ENCODE data around the gene ENPEP.
A peak's percentile ranks its signal among the peaks of the same experiment; 100 is the strongest.
"Not testable (repeated sequence)": the region's sequence is repeated elsewhere in the genome, so short reads cannot be mapped to it uniquely, and the experiment has no call there.

Gene ENPEP

DNA sequence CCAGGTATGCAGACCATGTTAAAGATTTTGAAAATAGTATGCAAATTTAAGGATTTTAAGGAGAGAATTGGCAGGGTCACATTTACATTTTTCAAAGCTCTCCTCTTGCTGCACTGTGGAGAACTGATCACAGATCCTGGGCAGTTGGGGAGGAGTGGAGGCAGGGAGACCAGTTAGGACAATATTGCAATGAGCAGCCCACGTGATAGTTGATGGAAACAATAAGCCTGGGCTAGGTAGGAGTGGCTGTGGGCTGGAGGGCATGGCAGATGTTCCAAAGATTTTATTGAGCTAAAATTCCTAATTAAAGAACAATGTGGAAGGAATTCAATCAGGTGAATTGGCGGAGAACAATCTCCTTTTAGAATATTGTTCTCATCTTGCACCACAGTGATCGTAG is 50.6 kb downstream of the ENPEP start:
- DNase-seq = no peak

DNA sequence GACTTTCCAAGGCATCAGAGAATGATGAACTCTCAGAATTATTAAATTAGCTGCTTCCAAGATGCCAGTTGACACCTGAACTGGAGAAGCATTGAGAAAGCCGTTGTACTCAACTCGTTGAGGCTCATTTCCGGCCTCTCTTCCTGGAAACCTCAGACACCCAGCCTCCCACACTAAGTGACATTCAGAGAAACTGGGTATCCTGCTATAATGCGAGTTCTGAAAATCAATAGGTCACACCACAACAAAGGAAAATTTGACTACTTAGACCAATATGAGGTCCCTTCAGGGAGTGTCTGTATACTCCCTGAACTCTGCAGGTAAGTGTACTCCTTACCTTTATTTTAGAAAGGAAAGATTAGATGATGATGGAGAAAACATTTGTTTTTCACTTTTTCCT is 51.2 kb downstream of the ENPEP start:
- peak; percentile 64 for DNase-seq

DNA sequence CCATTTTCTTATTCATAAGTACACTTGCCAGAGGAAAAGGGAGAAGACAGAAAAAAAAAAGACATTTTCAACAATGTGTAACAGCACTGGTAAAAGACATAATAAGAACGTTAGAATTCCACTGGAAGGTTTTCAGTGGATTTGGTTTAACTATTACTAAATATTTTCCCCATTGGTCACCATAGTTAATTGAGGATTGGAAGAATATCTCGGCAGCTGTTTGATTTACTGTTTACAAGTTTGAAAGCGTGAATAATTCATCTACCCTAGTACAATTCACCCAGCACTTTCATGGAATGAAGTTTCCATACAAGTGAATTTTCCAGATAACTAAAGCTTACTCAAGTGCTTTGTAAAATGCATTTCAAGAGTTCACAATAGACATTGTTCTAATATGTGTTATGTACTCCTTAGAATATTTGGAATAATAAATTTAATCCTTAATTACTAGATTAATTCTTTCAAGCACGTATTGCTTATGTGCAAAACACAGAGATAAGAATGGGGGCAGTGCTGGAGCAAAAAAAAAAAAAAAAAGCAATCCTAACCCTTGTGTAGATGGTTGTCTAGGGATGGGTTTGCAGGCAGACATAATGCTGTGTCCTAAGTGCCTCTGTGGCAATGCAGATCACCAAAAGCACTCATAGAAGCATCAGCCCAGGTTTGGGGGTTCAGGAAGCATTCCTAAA is 57.1 kb downstream of the ENPEP start:
- DNase-seq = no peak

DNA sequence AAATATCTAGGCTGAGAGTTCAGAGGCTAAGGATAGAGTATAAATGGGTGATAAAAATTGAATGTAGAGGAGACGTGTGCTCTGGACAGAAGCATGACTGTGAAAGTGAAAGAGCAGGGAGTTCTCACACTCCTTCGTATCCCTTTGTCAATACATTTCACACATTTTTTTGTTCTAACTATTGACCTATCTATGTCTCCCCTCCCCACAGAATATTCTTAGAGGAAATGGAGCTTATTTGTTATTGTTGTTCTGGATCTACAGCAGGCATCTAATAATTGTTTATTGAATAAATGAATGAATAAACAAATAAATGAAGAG is 57.6 kb downstream of the ENPEP start:
- no peak for DNase-seq

DNA sequence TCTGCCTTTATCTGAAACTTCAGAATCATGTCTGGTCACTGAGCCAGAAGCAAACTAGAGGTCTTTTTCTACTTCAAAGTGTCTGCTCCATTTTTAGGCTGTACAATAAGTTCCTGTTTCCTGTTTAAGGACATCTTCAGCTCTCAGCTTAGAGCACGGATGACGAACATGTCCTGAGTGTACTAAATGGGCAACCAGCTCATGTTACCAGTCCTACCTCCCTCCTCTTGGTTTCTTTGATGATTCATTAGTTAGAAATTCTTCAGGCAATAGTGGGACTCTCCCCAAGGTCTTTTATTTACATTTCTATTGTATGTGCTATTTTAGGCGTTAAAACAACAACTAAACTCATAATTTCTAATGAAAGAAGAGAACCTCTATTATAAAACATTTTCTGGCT is 58.0 kb downstream of the ENPEP start:
- DNase-seq = no peak

DNA sequence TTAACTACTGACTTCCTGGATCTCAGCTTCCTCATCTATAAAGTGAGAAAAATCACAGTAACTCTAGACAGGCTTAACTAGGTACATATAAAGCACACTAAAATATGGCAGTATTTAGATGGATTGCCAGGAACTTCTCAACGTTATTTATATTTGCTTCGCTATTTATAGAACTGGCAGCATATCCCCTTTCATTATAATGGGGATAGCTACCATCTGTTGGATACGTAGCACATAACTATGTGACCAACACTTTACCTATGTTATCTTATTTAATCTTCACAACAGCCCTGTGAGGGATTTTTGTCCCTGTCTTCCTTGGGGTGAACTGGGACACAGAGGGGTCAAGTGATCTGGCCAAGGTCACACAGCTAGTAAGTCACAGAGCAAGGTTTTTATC is 64.6 kb downstream of the ENPEP start:
- no peak for DNase-seq

DNA sequence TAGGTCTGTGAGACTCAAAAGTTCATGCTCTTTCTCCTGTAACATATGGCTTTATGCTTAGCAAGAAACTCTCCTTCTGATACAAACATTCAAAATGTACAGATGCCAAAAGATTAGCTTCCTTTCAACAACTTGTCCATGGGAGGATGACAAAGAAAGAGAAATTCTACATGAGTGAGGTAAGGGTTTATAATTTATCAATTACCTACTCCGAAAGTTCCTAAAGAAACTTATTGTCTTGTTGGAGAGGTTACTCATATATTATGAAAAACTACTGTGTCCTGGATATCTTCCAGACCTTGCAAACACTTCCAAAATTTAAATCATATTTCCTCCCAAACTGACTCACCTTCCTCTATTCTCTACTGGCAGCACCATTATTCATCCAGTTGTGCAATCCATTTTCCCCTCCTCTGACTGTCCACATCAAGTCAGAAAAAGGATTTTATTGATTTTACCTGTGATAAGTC is 65.1 kb downstream of the ENPEP start:
- DNase-seq = no peak

DNA sequence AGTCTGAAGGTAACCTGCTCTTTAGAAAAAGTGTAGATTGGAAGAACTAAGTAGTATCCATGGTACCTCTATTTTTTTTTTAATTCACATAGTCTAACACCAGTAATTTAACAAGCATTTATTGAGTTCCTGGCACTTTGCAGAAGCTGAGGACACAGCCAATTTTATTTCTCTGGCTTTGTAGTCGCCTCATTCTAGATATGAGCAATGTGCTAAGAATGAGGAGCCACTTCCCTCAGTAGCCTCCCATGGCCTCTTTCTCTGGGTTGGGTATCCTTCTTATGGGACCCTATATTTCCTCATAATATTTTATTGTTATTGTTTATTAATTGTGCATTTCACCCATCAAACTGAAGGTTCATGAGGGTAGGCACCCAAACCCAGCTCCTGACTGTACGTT is 67.6 kb downstream of the ENPEP start:
- DNase-seq = no peak

DNA sequence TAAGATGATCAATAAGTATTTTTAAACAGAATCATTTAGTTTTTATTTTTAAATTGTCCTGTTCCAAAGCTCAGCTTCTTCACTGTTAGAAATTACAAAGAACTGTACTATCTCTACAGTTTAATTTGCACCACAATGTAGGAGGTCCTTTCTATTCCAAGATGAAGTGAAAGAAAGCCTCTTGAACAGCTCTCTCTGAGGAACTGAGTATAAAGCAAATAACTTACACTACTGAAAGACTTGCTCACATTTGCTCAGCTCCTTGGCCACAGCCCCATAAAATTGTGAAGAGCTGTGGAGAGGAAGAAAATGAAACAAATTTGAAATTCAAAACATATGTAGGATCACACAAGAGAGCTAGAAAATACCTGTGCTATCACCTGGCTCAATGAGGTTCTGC is 68.6 kb downstream of the ENPEP start:
- DNase-seq = no peak

DNA sequence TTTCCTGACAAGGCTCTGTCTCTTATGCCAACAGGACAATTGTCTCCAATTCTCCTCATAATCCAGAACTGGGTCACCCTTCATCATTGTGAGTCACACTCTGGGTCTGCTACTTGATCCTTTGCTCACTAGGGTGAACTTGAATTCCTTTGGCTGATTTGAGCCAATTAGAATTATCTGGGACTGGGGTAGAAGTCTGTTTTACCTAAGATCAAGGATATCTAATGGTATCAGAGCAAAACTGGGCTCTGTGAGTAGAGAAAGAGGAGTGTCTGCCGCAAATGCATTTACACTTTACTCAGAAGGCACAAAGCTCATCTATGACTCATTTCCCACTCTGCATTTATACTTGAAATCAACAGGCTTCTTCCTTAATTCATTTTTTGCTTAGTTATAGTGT is 74.3 kb downstream of the ENPEP start:
- no peak for DNase-seq

DNA sequence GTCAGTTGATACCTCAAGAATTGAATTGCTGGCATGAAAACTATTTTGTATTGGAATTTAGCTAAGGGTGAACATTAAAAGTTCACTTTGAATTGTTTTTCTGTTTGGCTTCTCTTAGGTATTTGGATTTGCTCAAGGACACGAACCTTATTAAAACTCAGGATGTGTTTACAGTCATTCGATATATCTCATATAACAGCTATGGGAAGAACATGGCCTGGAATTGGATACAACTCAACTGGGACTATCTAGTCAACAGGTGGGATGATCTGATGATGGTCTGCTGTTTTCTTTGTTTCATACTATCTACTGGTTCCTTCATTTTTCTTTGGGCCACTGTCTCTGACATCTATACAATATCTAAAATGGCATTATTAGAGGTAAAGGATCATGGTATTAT is 77.2 kb downstream of the ENPEP start:
- DNase-seq = no peak

DNA sequence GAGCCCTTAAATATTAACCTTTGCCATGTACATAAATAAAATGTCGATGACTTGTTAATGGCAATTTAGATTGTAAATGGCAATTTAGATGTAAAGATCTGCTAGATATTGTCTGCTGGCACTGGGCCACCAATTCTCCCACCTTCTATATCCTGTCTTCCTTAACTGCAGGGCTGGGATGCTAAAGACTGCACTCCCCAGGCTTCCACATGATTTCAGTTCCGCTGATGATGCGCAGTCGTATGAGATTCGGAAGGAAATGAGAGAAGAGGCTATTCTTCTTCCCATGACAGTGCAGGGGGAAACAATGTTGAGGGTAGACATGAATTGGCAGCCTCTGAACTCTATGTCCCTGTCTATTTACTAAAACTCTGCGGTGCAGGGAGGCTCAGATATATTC is 91.3 kb downstream of the ENPEP start:
- DNase-seq = no peak

DNA sequence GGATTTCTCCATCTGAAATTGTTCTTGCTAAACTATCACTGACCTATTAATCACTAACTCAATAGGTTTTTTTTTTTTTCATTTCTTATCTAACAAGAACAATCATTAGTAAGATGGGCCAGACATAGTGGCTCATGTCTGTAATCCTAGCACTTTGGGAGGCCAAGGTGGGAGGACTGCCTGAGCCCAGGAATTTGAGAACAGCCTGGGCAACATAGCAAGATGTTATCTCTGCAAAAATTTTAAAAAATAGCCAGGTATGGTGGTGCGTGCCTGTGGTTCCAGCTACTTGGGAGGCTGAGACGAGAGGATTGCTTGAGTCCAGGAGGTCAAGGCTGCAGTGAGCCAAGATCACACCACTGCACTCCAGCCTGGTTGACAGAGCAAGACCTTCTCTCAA is 100.7 kb downstream of the ENPEP start:
- DNase-seq = not testable (repeated sequence)

DNA sequence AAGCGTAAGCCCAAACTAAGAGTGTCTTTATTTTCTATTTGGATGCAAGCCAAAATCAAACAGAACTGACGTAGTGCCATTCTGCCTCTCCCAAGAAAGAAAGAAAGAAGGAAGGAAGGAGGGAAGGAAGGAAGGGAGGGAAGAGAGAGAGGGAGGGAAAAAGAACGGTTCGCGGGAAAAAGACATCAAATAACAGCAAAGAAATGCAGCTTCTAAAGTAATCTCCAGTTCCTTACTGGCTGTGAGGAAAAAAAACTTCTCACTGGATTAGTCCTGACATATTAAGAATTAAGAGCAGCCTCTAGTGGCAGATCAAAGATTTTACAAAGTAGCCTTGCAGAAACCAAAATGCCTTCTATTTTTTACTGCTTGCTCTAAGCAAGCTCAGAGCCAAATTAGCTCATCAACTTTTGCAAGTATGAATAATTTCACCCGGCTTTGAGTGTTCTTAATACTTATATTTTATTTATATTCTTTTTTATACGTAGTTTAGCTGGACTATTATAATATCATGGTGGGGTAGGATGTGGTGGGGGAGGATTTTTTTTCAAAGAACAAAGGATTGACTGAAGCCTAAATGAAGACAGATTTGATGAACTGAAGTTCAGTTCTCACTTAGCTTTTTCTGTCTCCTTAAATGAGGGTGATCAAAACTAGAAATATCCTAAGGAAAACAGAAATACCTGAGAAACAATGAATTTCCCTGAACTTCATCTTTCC is 110.3 kb downstream of the ENPEP start:
- DNase-seq = no peak

DNA sequence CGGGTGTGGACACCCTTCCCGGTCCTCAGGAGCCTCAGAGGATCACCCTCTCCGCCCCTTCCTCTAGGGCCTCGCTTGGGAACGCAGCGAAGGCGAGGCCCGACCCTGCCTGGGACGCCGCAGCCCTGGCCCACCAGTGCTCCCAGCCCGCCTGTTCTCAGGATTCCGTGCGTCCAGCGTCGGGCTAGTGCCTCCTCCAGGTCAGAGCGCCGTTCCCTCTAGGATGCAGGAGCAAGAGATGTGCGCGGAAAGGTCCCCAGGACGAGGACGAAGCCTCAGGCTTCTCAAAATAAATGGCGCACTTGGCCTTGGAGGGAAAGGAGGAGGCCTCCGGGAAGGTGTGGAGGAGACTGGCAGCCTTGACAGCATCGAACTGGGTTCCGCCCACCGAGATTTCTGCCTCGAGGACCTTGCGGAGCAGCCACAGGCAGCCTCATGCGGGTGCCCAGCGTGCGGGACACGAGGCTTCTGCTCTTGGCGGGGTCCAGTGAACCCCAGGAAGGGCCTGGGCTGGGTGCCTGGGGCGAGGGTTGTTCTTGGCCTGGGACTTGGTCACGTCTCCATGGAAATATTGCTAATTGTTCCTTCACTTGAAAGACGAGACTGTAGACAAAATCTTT is 111.8 kb downstream of the ENPEP start:
- no peak for DNase-seq

DNA sequence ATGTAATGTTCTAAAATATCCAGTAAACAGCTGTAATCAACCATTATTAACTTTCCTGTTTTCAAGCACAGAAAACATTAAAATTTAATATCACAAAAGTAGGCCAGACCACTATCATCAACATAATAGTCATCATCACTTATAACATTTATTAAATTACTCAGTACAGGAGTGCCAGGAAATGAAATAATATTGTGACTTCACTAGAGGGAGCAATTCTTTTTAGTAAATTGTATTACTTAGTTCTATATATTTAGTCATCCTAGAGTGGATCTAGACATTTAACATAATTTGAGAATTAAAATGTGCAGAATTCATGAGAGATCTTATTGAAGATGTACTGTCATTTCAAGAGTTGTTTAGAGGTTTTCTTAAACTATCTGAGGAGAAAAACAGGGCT is 113.3 kb downstream of the ENPEP start:
- no peak for DNase-seq

DNA sequence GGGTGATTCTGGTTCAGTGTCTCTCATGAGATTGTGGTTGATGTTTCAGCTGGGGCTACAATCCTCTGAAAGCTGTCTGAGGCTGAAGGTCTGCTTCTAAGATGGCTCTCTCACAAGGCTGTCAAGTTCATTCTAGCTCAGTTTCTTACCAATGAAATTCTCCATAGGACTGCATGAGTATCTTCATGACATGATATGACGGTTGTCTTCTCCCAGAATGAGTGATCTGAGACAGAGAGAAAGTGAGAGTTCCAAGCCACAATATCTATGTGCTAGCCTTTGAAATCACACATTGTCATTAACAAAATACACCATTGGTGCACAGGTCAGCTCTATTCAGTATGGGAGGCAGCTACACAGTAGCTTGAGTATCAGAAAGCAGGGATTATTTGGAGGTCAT is 119.6 kb downstream of the ENPEP start:
- DNase-seq = no peak

DNA sequence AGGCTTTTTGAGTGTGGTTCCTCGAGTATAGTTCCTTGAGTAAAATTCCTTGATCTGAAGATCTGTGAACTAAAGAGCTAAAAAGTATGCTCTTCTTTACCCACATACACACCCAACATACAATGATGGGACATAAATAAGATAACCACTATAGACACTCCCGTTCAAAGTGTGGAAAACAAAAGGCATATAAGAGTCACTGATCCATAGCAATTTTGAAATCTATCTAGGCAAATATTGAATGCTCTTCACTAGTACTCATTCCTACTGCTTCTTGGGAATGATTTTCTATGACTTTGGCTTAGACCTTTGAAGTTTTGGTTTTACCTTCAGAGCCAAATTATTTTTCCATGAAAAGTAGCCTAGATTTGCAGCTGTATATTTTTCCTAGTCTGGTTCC is 120.5 kb downstream of the ENPEP start:
- no peak for DNase-seq

DNA sequence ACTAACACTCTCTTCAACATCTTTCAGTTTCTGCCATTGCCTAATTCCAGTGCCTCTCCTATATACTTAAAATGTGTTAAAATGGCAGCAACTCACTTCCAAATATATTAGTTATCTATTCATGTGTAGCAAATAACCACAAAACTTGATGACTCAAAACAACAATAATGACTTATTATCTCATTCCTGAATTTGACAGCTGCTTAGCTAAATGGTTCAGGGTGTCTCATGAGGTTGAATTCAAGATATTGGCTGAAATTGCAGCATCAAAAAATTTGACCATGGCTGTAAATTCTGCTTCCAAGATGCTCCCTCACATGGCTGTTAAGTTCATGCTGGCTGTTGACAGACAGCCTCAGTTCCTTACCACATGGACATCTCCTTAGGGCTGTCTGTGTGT is 121.6 kb downstream of the ENPEP start:
- no peak for DNase-seq

DNA sequence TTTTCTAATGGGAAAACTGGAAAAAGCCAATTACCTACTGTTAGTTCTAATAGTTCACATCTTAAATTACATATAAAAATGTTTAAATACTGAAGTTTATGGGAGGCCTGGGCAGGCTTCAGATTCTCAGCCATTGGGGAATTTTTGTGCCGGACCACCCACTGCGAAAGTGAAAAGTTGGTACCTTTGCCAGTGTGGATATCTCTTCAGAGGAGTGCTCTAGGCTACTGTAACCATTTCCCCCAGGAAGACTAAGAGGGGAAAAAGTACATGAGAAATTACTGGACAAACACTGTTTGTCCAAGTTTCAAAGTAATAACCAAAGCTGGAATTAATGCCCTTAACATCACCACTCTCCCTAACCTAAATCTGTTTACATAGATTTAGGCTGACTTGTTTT is 126.1 kb downstream of the ENPEP start:
- DNase-seq = no peak

DNA sequence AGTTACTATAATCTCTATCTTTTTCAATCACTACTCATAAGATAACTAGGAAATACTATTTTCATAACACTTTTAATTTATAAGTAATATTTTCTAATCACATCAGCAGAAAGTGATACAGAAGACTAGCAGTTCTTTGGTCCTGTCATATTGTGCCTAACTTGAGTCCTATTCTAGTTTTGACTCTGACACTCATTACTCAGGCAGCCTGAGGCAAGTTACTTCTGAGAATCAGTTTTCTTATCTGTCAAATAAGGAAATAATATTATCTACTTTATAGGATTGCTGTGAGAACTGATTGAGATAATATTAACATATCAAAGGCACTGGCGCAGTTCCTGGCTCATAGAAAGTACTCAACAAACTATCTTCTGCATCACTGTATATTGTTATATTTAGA is 129.1 kb downstream of the ENPEP start:
- DNase-seq = no peak

DNA sequence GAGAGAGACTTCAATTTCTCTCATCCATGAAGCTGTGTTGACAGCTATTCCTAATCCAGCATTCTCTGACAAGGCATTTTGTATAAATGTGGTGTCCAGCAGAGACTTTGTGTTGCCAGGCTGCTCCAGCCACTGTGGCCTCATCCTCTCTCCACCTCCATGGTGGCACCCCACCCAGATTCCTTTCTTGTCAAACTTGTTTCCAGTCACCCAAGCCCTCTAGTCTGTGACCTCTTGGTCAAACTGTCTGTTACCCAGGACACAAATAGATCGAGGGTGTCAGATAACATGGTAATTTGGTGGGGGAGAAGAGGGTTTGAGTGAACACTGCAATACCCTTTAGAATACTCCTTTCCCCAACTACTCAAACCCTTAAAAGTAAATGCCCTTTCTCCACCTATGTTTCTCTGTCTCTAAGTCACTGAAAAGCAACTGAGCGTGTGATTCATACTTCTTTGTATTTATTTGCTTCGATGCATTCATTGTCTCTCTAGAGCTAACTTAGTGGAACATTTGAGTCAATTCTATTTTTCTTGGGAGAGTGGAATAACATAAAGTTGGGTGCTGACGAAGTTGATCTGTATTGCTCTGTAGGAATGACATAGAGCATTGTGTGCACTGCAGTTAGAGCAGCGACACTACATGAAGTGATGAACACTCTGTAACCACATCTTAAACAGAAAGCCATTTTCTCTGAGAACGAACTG is 133.2 kb downstream of the ENPEP start:
- no peak for DNase-seq

DNA sequence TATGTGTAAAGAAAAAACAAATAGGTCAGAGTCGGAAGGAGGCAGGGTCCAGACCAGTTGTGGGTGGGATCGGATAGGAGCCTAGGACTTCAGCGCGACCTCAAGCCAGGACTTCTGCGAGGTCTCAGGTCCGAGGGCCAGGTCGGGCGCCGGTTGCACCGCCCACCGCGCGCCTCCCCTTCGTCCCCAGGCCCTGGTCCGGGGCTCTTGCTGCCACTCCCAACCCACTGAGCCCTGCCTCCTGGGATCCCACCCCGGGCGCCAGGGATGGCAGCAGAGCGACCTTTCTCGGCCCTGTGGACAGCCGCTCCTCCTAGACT is 134.6 kb downstream of the ENPEP start:
- DNase-seq = no peak

Data from activated effector memory CD4-positive, alpha-beta T cell treated with anti-CD3 and anti-CD28 coated beads, Interleukin-2, amount 50 U/mL, for 16 hours (primary cell).